Chondrocyte (in vitro differentiated cells): ENCODE results near the gene CABLES1. TPM values are rescaled to one million over a fixed set of nuclear protein-coding genes. Genes with fewer than 3 reads are reported as not detected.

Experiments used
- DNase-seq: peaks from one replicate; pipeline ENCODE4 v3.0.0; 2021; ENCODE audit warnings: mixed read lengths, low spot score
- H3K27ac Mint-ChIP-seq: one replicate; pipeline ENCODE4 v1.8.0; 2021; ENCODE audit warnings: mild to moderate bottlenecking, moderate library complexity, mixed read lengths; ENCODE audit not compliant: unreplicated experiment
- H3K27me3 Mint-ChIP-seq: 2 replicates; pipeline ENCODE4 v1.8.0; 2021; ENCODE audit warnings: low read depth, mixed read lengths
- H3K36me3 Mint-ChIP-seq: 2 replicates; pipeline ENCODE4 v1.8.0; 2021; ENCODE audit warnings: low read depth, mixed read lengths
- H3K4me1 Mint-ChIP-seq: 2 replicates; pipeline ENCODE4 v1.8.0; 2021; ENCODE audit warnings: low read depth, mild to moderate bottlenecking, mixed read lengths
- H3K4me3 Mint-ChIP-seq: one replicate; pipeline ENCODE4 v1.8.0; 2021; ENCODE audit warnings: mild to moderate bottlenecking, moderate library complexity, mixed read lengths; ENCODE audit not compliant: unreplicated experiment
- H3K9me3 Mint-ChIP-seq: 2 replicates; pipeline ENCODE4 v1.8.0; 2021; ENCODE audit warnings: low read depth, mixed read lengths
- total RNA-seq: library from RNA; stranded (reverse); gene quantifications from 3 replicates; pipeline ENCODE4 v1.2.1, GENCODE V29; 2021
- TF ChIP-seq, protein P1 (sequence below): fragments of 200-600 bp; sonication (generic); IDR thresholded peaks from 2 replicates; pipeline ENCODE4 v1.5.0; 2021; ENCODE audit warnings: antibody characterized with exemption, mild to moderate bottlenecking, moderate library complexity

CABLES1 gene
- total RNA-seq, 1 donor from 2014 or later: 29.3 TPM

- no peak for DNase-seq
- Mint-ChIP-seq H3K4me1 (peaks cover 70% of the 10 kb centered on the region), H3K36me3 (no peaks in the 10 kb centered on the region), H3K27me3 (no peaks in the 10 kb centered on the region), H3K9me3 (no peaks in the 10 kb centered on the region), H3K4me3 (no peak overlapping the region), H3K27ac (peak overlapping the region; percentile 92)
- TF ChIP-seq, protein P1, sequence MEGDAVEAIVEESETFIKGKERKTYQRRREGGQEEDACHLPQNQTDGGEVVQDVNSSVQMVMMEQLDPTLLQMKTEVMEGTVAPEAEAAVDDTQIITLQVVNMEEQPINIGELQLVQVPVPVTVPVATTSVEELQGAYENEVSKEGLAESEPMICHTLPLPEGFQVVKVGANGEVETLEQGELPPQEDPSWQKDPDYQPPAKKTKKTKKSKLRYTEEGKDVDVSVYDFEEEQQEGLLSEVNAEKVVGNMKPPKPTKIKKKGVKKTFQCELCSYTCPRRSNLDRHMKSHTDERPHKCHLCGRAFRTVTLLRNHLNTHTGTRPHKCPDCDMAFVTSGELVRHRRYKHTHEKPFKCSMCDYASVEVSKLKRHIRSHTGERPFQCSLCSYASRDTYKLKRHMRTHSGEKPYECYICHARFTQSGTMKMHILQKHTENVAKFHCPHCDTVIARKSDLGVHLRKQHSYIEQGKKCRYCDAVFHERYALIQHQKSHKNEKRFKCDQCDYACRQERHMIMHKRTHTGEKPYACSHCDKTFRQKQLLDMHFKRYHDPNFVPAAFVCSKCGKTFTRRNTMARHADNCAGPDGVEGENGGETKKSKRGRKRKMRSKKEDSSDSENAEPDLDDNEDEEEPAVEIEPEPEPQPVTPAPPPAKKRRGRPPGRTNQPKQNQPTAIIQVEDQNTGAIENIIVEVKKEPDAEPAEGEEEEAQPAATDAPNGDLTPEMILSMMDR: no peak
Observed at GRCh38 chr18:23306822-23307221, 171.5 kb downstream of the CABLES1 start.

- Mint-ChIP-seq H3K4me1 (peaks cover 70% of the 10 kb centered on the region), H3K36me3 (no peaks in the 10 kb centered on the region), H3K27me3 (no peaks in the 10 kb centered on the region), H3K9me3 (no peaks in the 10 kb centered on the region), H3K27ac (peak overlapping the region; percentile 82), H3K4me3 (no peak overlapping the region)
- no peak for DNase-seq
- TF ChIP-seq, protein P1: no peak
Observed at GRCh38 chr18:23307567-23308295, 172.4 kb downstream of the CABLES1 start.

Other genes with a start within 250 kb of the CABLES1 start
- 23.2 to 26.6 TPM (median 24.7 TPM) in 3 replicates for gene RBBP8, start 202.2 kb upstream of the CABLES1 start, total RNA-seq